ENCODE results near the gene GTF3C6.
"Not testable (repeated sequence)": the region's sequence is repeated elsewhere in the genome, so short reads cannot be mapped to it uniquely, and the experiment has no call there.

Gene GTF3C6

GRCh38 chr6:111012143-111012452 is 53.6 kb downstream of the GTF3C6 start:
- no peak overlapping the region for H3K4me2 ChIP-seq (ENCODE audit: low read depth, low read length, poor library complexity, severe bottlenecking)
- H3K9ac ChIP-seq (ENCODE audit: low read depth, low read length, poor library complexity, severe bottlenecking), result no peak overlapping the region
- H4K20me1 ChIP-seq (ENCODE audit: insufficient read depth, low read length, poor library complexity, severe bottlenecking), result no peaks in the 10 kb centered on the region
- no peak overlapping the region for H3K4me3 ChIP-seq (ENCODE audit: low read length, poor library complexity, severe bottlenecking)
- H3K27me3 ChIP-seq (ENCODE audit: insufficient read depth, low read length, poor library complexity, severe bottlenecking), result no peaks in the 10 kb centered on the region
- no peak overlapping the region for H2AFZ ChIP-seq (ENCODE audit: low read length)
- H3K9me3 ChIP-seq (ENCODE audit: insufficient read depth, low read depth, low read length), result no peaks in the 10 kb centered on the region
- TF ChIP-seq CTCF (conservative IDR thresholded peaks at IDR 0.05; ENCODE audit: low read length) (no peak), EZH2phosphoT487 (IDR thresholded peaks at IDR 0.05; ENCODE audit: borderline replicate concordance) (no peak)
- no peaks in the 10 kb centered on the region for H3K79me2 ChIP-seq (ENCODE audit: insufficient read depth, low read length)
- no peaks in the 10 kb centered on the region for H3K9me2 ChIP-seq (replicated peaks; ENCODE audit: low read depth, low read length)
- peaks cover 67% of the 10 kb centered on the region; the same call in 1 of the 2 replicates for H3K36me3 ChIP-seq (ENCODE audit: insufficient read depth, low read length)
- H3F3A ChIP-seq (ENCODE audit: low read depth), result no peaks in the 10 kb centered on the region
- H3K4me1 ChIP-seq (ENCODE audit: insufficient read depth, low read length, poor library complexity, severe bottlenecking), result no peaks in the 10 kb centered on the region

GRCh38 chr6:111012520-111012919 is 54.0 kb downstream of the GTF3C6 start:
- not testable (repeated sequence) for H4K20me1 ChIP-seq (ENCODE audit: insufficient read depth, low read length, poor library complexity, severe bottlenecking); H3K27me3 ChIP-seq (ENCODE audit: insufficient read depth, low read length, poor library complexity, severe bottlenecking); H3K9me2 ChIP-seq (replicated peaks; ENCODE audit: low read depth, low read length); H3K79me2 ChIP-seq (ENCODE audit: insufficient read depth, low read length); H3K9ac ChIP-seq (ENCODE audit: low read depth, low read length, poor library complexity, severe bottlenecking); H3F3A ChIP-seq (ENCODE audit: low read depth); H2AFZ ChIP-seq (ENCODE audit: low read length); H3K4me3 ChIP-seq (ENCODE audit: low read length, poor library complexity, severe bottlenecking); H3K4me1 ChIP-seq (ENCODE audit: insufficient read depth, low read length, poor library complexity, severe bottlenecking); H3K9me3 ChIP-seq (ENCODE audit: insufficient read depth, low read depth, low read length); H3K4me2 ChIP-seq (ENCODE audit: low read depth, low read length, poor library complexity, severe bottlenecking)
- peaks cover 64% of the 10 kb centered on the region; the same call in 1 of the 2 replicates for H3K36me3 ChIP-seq (ENCODE audit: insufficient read depth, low read length)

- no peaks in the 10 kb centered on the region for H3K79me2 ChIP-seq (ENCODE audit: insufficient read depth, low read length)
- H3K27me3 ChIP-seq (ENCODE audit: insufficient read depth, low read length, poor library complexity, severe bottlenecking), result no peaks in the 10 kb centered on the region
- no peaks in the 10 kb centered on the region for H3F3A ChIP-seq (ENCODE audit: low read depth)
- H3K36me3 ChIP-seq (ENCODE audit: insufficient read depth, low read length), result peaks cover 65% of the 10 kb centered on the region; the same call in 1 of the 2 replicates
- no peak overlapping the region for H3K4me3 ChIP-seq (ENCODE audit: low read length, poor library complexity, severe bottlenecking)
- H3K9me2 ChIP-seq (replicated peaks; ENCODE audit: low read depth, low read length), result no peaks in the 10 kb centered on the region
- H3K9ac ChIP-seq (ENCODE audit: low read depth, low read length, poor library complexity, severe bottlenecking), result no peak overlapping the region
- no peak overlapping the region for H2AFZ ChIP-seq (ENCODE audit: low read length)
- no peaks in the 10 kb centered on the region for H3K9me3 ChIP-seq (ENCODE audit: insufficient read depth, low read depth, low read length)
- H3K4me1 ChIP-seq (ENCODE audit: insufficient read depth, low read length, poor library complexity, severe bottlenecking), result no peaks in the 10 kb centered on the region
- no peak overlapping the region for H3K4me2 ChIP-seq (ENCODE audit: low read depth, low read length, poor library complexity, severe bottlenecking)
- no peaks in the 10 kb centered on the region for H4K20me1 ChIP-seq (ENCODE audit: insufficient read depth, low read length, poor library complexity, severe bottlenecking)
- TF ChIP-seq EZH2phosphoT487 (IDR thresholded peaks at IDR 0.05; ENCODE audit: borderline replicate concordance) (no peak), CTCF (conservative IDR thresholded peaks at IDR 0.05; ENCODE audit: low read length) (no peak)
These were observed 54.8 kb downstream of the GTF3C6 start for GRCh38 chr6:111013144-111013915.
